Duodenal mucosa (tissue), 2 donors: Measurements from ENCODE around the gene JAML.

Experiments
- H3K27ac ChIP-seq: one replicate; pipeline ENCODE4 v1.7.0; 2013; ENCODE audit warnings: low read depth, low read length
- H3K27me3 ChIP-seq, 2 donors: one replicate each; pipeline ENCODE4 v1.7.0; 2013; ENCODE audit warnings: low read length in 2 of 2, control low read depth in 1 of 2; ENCODE audit not compliant: insufficient read depth in 2 of 2, control insufficient read depth in 1 of 2
- H3K36me3 ChIP-seq, 2 donors: one replicate each; pipeline ENCODE4 v1.7.0; 2013; ENCODE audit warnings: low read length in 2 of 2, control low read depth in 1 of 2; ENCODE audit not compliant: insufficient read depth in 2 of 2, control insufficient read depth in 1 of 2
- H3K4me1 ChIP-seq, 2 donors: one replicate each; pipeline ENCODE4 v1.7.0; 2013; ENCODE audit warnings: low read length in 2 of 2, control low read depth in 1 of 2; ENCODE audit not compliant: insufficient read depth in 2 of 2, control insufficient read depth in 1 of 2
- H3K4me3 ChIP-seq, 2 donors: one replicate each; pipeline ENCODE4 v1.7.0; 2013; ENCODE audit warnings: low read length in 2 of 2, low read depth in 1 of 2
- H3K9ac ChIP-seq, 2 donors: one replicate each; pipeline ENCODE4 v1.7.0; 2013; ENCODE audit warnings: low read length in 2 of 2, low read depth in 1 of 2
- H3K9me3 ChIP-seq, 2 donors: one replicate each; pipeline ENCODE4 v1.7.0; 2013; ENCODE audit warnings: low read length in 2 of 2, control low read depth in 1 of 2; ENCODE audit not compliant: control insufficient read depth in 1 of 2

The JAML gene

GRCh38 chr11:118151431-118151830 lies 73.4 kb downstream of the JAML start:
- Histone ChIP-seq H3K9ac (no peak overlapping the region), H3K27me3 (peaks cover 66 to 70% of the 10 kb centered on the region in 2 donors), H3K9me3 (no peaks in the 10 kb centered on the region), H3K36me3 (no peaks in the 10 kb centered on the region), H3K4me1 (peaks cover under 1 to 7% of the 10 kb centered on the region in 2 donors), H3K4me3 (no peak overlapping the region), H3K27ac (no peak overlapping the region)

GRCh38 chr11:118149493-118149892 lies 75.3 kb downstream of the JAML start:
- Histone ChIP-seq H3K9me3 (no peaks in the 10 kb centered on the region), H3K27me3 (peaks cover 47 to 52% of the 10 kb centered on the region in 2 donors), H3K36me3 (no peaks in the 10 kb centered on the region), H3K27ac (no peak overlapping the region), H3K4me3 (no peak overlapping the region), H3K4me1 (peaks cover 0 to 12% of the 10 kb centered on the region in 2 donors), H3K9ac (no peak overlapping the region)

GRCh38 chr11:118148856-118149255 lies 76.0 kb downstream of the JAML start:
- H3K9ac ChIP-seq: no peak overlapping the region
- no peaks in the 10 kb centered on the region for H3K36me3 ChIP-seq
- no peaks in the 10 kb centered on the region for H3K9me3 ChIP-seq
- no peak overlapping the region for H3K27ac ChIP-seq
- peaks cover 47 to 51% of the 10 kb centered on the region in 2 donors for H3K27me3 ChIP-seq
- peaks cover 0 to 12% of the 10 kb centered on the region in 2 donors for H3K4me1 ChIP-seq
- H3K4me3 ChIP-seq: no peak overlapping the region

- Histone ChIP-seq H3K27me3 (peaks cover 47 to 52% of the 10 kb centered on the region in 2 donors), H3K4me3 (no peak overlapping the region), H3K36me3 (no peaks in the 10 kb centered on the region), H3K9ac (no peak overlapping the region), H3K4me1 (peaks cover 0 to 7% of the 10 kb centered on the region in 2 donors), H3K27ac (no peak overlapping the region), H3K9me3 (no peaks in the 10 kb centered on the region)
These were observed 76.6 kb downstream of the JAML start for GRCh38 chr11:118148240-118148639.

GRCh38 chr11:118147502-118147901 lies 77.3 kb downstream of the JAML start:
- Histone ChIP-seq H3K9ac (no peak overlapping the region), H3K4me3 (no peak overlapping the region), H3K27ac (no peak overlapping the region), H3K9me3 (no peaks in the 10 kb centered on the region), H3K36me3 (no peaks in the 10 kb centered on the region), H3K4me1 (peaks cover 0 to 7% of the 10 kb centered on the region in 2 donors), H3K27me3 (peaks cover 49 to 51% of the 10 kb centered on the region in 2 donors)

GRCh38 chr11:118146554-118146953 lies 78.3 kb downstream of the JAML start:
- Histone ChIP-seq H3K4me3 (no peak overlapping the region), H3K9ac (no peak overlapping the region), H3K4me1 (peaks cover 0 to 7% of the 10 kb centered on the region in 2 donors), H3K27ac (no peak overlapping the region), H3K27me3 (peaks cover 40 to 47% of the 10 kb centered on the region in 2 donors), H3K36me3 (no peaks in the 10 kb centered on the region), H3K9me3 (no peaks in the 10 kb centered on the region)

GRCh38 chr11:118145285-118146227 lies 79.3 kb downstream of the JAML start:
- Histone ChIP-seq H3K9ac (peak overlapping the region; percentile 37 to 45), H3K9me3 (no peaks in the 10 kb centered on the region), H3K36me3 (no peaks in the 10 kb centered on the region), H3K4me3 (peak overlapping the region; percentile 67 to 73), H3K27me3 (peaks cover 35 to 43% of the 10 kb centered on the region in 2 donors), H3K4me1 (peaks cover 0 to 7% of the 10 kb centered on the region in 2 donors), H3K27ac (no peak overlapping the region)

GRCh38 chr11:118144301-118145268 lies 80.2 kb downstream of the JAML start:
- no peak overlapping the region for H3K4me3 ChIP-seq
- H3K36me3 ChIP-seq: no peaks in the 10 kb centered on the region
- H3K9me3 ChIP-seq: no peaks in the 10 kb centered on the region
- peaks cover 31 to 34% of the 10 kb centered on the region in 2 donors for H3K27me3 ChIP-seq
- H3K9ac ChIP-seq: no peak overlapping the region
- H3K4me1 ChIP-seq: peaks cover 0 to 7% of the 10 kb centered on the region in 2 donors
- no peak overlapping the region for H3K27ac ChIP-seq
